Germinal center (tissue), 1 donor: ENCODE measurements around the gene HPSE2.

Experiments used
- DNase-seq: peaks from one replicate; pipeline ENCODE4 v3.0.0; 2012; ENCODE audit warnings: mixed read lengths, low spot score

Gene HPSE2

DNA sequence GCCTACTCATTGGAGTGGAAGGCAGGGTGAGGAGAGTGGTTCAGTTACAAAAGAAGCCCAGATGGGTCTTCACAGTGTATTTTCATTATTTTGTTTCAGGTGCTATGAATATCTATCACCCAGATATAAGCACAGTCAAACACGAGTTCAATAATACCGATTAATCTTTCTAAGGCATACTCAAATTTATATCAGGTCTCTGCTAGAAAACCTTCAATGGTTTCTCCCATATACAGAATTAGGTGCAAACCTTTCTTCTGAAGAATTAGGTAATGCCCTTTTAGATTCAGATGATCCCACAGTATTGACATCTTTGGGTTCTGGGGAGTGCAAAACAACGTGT is 774.2 kb downstream of the HPSE2 start:
- DNase-seq, result no peak

DNA sequence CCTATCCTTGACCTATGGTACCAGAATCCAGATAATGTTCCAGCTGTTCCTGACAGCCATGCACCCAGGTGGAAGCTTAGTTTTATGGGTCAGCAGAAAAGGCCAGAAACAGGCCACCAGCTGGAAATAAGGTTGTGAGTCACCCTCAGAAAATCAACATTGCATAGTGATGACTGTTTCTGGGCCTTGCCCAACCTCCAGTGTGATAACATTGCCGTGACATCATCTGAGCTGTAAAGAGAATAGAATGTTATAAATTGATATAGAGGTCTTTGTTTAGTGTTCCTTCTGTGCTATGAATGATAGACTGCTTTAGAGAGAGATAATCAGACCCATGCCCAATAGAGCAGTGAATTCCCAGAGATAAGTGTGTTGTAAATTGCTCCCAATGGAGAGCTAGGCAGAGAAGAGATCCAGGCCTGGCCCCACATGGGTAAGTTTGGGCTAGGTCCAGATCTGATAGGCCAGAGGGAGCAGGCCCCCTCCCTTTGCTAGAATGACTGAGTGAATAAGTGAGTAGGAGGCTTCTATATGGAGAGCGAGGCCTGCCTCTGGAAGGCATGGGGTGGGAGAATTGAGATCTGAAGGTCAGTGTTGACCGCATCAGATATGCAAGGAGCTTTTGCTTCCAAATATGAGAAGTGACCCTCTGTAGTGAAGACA is 774.7 kb downstream of the HPSE2 start:
- no peak for DNase-seq

DNA sequence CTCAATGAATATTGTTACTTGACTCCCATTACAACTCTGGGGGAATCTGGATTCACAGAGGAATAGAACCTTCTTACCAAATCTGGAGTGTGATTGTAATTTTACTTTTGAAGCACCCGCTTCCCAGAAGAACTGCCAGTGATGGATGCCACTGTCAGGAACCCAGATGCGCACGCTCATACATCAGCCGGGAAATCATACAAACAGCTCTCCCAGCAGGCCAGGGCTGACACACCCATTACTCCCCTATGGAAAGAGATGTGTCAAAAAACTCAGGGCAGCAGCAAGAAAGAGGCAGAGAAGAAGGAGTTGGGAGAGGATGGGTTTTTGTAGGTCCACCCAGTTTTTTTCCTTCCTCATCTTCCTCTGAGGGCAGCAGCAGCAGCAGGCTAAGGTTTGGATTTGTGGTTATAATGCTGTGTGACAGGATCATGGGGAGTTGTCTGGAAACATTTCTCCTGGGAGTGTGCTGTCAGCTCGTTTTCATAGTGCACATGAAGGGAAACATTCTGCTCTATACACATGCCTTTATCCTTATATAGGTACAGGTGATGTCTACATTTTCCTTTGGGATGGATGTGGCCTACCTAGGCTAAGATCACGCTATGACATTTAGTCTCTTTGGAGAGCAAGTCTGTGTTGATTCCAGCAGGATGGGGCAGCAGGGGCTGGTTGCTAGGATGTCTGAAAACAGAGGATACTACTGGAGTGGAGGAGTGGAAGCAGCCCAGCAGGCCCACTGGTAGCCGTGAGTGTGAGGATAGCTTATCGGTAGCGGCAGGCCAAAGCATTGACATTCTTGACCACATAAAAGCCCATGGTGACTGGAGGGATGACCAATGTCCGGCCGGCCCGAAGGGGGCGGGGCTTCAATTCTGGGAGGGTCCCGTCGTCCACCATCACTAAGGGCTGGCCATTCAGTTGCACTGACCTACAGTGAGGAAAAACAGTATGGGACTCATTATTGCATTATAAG is 776.6 kb downstream of the HPSE2 start:
- DNase-seq, result no peak

DNA sequence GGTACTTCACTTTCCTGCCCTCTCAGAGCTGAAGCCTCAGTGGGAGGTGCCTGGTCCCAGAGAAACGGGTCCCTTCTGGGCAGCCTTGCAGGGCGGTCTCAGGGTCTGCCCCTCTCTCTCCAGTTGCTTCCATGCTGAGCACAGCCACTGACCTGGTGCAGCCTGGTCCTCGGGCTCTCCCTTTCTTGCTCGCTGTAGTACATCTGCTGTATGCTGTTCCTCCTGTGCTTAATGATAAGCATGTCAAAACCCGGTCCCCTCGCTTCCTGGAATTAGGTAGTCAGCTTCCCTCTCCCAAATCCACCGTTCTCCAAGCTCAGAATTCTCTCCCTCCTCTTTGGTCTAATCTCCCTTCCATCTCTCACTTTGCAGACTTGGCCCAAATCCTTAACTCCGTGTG is 777.9 kb downstream of the HPSE2 start:
- DNase-seq, result no peak

DNA sequence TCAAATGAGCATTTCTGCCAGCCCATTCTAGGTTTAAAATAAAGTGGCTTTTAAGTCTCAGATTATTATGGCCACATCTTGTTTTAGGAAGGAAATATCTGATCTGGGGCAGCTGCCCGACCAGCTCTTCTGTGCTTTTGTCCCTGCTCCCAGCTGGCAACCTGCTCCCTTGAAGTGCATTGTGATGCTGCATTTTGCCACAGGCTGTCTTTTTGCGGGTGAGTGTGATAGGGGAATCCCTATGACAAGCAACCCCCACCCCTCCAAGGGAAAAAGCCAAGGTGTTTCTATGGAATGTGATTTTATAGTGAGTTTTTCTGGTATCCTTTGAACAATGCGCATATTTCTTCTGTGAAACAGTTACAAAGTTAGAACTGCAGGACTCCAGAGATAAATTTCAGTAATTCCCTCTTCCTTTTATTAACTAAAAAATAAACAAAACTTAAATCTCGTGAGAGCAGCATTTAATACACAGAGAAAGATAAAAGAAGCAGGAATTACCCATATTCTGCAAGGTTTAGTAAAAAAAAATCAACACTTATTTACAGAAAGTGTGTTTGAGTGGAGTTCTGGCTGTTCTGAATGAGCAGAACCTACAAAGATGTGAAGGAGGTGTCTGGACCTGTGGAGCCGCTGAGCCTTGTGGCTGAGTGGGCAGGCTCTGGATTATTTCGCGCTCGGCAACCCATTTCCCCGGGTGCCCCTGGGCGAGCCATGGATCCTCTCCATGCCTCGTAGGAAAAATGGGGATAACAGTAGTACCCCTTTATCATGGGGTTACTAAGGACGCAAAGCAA is 778.8 kb downstream of the HPSE2 start:
- DNase-seq, result no peak

DNA sequence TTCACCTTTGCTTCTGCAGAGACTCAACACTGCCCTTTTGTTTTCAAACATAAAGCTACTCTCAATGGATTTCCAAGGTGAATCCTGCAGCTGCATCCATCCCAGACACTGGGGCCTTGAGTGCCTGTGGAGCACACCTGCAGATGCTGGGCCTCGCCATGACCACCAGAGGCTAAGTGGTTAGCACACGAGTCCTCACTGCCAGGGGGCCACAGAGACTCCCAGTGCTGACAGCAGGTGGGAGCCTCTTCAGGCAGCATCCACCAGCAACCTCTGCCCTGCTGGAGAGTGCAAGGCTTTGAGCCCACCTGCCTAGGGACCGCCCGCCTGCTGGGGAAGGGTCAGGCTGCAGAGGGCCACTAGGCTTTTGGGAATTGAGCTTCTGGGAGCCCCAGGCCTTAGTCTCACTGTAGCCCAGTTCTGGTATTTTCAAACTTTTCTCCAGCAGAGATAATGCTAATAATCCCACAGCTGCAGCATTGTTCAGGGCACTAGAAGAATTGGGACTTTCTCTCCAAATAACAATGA is 779.5 kb downstream of the HPSE2 start:
- DNase-seq, result no peak

DNA sequence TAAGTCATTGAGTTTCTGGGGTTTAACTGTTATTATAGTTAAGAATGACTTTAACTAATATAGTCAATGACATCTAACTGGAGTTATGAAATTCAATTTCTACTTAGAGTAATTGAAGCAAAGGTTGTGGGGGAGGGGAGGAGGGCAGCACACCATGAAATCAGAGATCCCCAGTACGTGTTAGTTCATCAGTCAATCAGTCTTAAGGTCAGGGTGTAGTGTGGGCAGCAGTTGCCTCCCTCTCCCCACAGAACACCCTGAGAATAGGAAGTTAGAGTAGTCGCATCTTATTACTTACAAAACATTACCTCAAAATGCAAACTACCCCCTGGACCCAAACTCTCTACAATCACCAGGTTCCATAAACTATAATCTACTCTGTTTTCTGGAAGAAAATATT is 781.9 kb downstream of the HPSE2 start:
- no peak for DNase-seq

DNA sequence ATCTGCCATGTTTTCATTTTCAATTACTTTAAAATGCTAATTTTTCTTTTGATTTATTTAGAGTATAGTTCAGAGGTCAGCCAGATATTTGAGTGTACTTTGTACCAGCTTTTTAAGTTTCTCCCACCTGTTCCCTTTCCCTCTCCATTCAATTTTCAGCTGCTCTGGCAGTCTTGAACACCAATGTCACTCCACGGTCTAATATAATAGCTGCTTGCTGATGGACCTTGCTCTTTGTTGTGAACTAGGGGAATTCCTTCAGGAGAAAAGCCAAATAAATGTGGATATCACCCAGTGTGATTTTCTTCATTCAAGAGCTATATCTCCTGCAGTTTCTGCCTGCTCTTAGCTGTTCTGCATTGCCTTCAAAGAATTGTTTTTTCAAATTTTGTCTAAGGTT is 785.0 kb downstream of the HPSE2 start:
- no peak for DNase-seq

DNA sequence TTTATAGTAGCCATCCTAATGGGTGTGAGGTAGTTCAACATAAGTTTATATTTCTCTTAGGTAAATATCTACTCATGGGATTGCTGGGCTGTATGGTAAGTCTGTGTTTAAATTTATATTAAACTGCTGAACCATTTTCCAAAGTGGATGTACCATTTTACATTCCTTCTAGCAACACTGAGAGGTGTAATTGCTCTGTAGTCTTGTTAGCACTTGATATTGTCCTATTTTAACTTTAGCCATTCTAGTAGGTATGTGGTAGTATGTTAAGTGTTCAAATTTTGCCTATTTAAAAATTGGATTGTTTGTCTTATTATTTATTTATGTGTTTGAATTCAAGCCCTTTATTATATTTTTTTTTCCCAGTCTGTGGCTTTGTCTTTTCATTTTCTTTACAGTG is 786.4 kb downstream of the HPSE2 start:
- no peak for DNase-seq

DNA sequence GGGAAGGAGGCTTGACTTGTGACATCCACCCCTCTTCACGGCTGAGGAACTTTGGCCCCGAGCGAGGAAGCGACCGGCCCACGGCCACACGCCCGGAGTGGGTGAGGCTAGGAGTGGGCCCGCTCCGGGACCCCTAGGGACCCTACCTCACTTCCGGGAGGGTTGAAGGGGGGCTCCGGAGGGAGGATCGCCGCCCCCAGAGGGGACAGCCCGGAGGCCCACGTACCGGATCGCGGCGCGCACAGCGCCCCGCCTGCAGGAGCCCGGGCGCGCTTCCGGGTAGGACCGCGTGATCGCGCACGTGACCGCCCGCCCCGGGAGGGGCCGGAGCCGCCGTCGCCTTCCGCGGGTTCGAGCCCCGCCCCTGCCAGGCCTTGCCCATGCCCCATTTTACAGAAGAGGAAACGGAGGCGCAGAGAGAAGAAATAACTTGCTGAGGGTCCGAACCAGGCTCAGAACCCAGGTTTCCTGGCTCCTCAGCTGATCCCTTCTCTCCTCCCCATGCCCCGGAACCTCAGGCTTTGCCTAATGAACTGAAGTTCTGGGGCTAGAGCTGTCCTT is 788.9 kb downstream of the HPSE2 start, which contains the start of gene HPS1:
TSS of gene HPS1 (minus strand) at position 275 of the 561 bp plus-strand sequence. CDS start 3,695 bp downstream, outside the sequence.
- peak; percentile 92 for DNase-seq

DNA sequence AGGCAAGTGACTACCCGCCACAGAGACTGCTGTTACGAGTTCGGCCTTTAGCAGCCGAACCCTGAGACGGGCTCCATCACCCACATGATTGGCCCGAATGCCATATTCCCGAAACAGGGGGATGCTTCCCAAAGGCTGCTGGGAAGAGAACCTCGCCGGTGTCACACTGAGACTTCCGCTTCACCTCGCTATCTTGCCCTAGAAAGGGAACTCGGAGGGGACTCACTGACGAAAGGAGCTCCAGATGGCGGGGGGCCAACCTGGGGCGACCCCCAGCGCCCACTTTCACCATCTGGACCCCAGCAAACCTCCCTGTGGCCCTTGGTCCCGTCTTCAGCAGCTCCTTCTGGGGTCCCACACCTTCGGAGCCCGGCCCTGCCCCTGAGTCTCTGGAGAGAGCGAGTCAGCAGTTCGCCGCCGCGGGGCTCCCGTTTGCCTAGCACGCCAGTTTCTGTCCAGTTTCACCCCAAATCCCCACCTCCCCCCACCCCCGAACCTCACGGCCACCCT is 789.4 kb downstream of the HPSE2 start:
- peak; percentile 45 for DNase-seq

DNA sequence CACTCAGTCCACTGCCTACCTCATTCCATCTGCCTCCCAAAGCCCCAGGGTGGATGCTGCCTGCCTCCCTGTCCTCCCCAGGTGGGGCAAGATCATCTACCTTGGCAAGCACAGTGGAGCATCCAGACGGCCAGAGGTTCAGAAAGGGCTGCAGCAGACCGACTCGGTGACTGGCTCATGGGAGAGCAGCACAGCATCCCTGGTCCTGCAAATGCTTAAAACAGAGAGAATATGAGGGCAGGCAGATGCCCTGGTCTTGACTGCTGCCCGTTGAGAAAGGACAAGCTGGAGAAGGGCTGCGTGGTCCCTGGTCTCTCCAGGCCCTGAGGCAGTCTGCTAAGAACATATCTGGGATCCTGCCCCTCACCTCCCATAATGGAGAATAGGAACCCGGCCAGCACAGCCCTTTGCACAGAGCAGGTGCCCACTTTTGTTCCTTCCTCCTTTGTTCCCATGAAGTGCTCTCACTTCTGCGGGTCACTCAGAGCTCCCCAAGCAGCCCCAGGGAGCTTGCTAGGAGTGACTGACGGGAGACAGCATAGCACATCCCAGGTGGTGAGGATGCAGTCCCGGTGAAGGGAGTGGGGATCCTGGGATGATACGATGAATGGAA is 790.3 kb downstream of the HPSE2 start:
- DNase-seq, result no peak

DNA sequence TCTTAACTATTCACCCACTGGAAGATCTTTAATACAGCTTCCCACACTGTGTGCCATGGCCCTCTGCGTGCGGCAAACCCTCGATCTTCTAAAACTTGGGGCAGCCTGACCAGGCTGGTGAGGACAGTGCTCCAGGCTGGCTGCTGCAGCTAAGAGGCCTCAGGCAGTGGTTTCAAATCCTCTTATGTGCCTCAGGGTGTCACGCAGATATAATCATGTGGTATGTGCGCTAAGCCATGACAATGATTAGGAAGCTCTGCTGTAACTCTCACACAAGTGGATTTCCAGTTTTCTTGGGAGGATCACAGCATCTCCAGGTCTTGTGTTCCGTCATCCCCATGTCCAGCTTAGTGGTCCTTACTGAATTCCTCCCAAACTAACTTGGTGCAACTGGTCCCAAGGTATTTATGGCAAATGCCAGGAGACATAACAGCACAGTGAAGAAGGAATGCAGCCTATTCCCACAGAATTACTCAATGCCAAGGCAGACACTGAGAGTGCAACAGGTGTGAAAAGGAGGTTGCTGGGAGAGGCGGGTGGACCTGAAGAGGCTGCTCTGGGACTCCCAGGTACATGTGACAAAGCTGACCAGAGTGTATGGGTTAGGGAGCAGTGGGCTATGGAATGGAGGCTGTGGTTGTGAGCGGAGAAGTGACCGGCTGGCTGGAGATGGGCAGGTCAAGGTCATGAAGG is 791.2 kb downstream of the HPSE2 start:
- DNase-seq, result no peak

DNA sequence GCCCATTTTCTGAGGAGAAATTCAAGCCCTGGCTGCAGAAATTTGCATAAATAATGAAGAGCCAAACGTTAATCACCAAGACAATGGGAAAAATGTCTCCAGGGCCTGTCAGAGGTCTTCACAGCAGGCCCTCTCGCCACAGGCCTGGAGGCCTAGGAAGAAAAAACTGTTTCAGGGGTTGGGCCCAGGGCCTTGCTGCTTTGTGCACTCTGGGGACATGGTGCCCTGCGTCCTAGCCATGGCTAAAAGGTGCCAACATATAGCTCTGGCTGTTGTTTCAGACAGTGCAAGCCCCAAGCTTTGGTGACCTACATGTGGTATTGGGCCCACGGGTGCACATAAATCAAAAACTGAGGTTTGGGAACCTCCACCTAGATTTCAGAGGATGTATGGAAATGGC is 796.9 kb downstream of the HPSE2 start:
- DNase-seq, result no peak

DNA sequence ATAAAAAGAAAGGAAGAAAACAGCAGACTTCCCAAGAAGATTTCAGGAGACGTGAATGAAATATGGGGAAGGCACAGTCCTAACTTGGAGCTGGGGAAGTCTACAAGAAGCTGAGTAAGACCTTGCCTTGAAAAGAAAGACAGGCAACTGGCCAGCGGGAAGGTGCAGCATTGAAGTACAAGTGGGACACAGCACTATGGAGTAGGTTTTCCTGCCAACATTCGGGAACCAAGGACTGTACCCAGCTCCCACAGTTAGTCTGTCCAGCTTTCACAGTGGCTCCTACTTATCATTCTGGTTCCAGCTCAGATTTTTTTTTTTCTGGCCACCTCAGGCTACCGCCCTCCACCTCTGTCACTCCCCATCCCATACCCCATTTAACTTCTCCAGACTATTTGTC is 798.9 kb downstream of the HPSE2 start:
- DNase-seq, result no peak

DNA sequence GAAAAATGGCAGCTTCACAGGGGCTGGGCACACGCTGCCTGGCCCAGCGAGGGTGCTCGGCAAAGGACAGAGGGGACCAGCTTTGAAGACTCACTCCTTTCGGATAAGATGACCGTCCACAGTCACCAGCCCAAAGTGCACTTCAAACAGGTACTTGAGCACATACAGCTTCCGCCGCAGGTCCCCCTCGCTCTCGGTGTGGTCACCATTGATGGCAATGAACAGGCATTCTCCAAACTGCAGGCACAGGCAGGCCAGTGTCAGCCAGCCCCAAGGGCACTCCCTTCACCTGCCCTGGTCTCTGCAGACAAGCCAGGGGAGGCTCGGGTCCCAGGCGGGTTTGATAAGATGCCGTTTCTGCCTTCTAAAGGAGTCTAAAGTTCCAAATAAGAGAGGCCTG is 800.5 kb downstream of the HPSE2 start:
- no peak for DNase-seq

DNA sequence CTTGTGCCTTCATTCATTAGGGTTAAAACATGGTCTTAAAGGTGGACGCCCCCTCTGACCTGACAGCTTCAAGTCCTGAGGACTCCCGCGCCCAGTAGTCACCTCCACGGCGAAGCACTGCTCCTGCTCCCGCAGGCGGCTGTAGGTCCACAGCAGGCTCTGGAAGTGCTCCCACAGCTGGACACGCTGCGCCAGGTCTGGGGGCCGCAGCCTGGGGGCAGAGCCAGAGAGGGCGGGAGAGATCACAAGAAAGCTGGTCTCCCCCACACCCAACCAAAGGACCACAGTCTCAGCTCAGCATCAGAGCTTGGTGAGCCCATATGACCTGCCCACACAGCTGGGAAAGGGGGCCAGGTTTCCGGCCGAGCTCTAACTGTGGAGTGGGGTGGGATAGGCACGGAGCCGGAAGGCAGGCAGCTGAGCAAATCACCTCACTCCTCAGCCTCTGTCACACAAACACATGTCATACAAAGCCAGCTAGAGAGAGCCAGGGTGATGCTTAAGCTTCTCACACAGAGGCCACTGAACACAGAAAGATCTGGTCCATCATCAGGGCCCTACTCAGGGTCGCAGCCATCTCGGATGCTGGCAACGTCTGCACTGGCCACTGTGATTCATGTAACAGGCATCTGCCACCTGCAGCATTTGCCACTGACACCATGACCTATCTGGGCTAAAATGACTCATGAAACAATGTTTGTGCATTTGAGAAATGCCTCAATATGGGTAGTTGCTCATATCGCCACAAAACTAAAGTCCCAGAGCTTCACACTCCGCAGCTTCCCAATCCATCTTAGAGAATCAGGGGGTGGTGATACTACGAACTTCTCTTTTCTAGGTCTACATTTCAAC is 801.5 kb downstream of the HPSE2 start:
- DNase-seq, result no peak

DNA sequence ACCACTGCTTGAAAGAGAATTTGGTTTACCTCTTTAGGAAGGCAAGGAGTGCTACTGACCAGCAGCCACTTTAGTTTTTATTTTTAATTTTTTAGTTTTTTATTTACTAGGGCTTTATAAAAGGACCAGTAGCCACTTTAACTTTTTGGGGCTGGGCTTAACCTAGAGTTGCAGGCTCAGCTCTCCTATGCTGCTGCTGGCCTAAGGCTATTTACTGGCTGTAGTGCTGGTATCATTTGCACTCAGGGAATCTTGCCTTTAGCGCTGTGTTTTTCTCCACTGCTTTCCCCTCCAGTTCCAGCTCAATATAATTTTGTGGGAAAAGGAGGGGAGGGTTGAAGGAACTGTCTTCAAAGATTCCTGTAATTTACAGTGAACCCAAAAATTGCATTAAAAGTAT is 802.3 kb downstream of the HPSE2 start:
- no peak for DNase-seq

DNA sequence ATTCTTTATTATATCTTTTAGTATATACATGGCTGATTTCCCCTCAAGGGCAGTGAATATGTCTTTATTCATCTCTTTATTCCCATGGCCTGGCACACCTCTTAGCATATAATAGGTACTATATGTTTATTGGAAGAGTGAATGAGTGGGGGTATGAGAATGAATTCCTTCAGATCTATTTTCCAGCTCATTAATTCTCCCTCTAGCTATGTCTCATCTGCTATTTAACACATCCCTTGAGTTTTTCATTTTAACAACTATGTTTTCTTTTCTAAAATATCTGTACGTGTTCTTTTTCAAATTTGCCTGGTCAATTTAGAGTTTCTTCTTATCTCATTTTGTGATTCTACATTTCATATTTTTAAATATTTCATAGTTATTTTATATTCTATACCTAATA is 803.3 kb downstream of the HPSE2 start:
- no peak for DNase-seq

DNA sequence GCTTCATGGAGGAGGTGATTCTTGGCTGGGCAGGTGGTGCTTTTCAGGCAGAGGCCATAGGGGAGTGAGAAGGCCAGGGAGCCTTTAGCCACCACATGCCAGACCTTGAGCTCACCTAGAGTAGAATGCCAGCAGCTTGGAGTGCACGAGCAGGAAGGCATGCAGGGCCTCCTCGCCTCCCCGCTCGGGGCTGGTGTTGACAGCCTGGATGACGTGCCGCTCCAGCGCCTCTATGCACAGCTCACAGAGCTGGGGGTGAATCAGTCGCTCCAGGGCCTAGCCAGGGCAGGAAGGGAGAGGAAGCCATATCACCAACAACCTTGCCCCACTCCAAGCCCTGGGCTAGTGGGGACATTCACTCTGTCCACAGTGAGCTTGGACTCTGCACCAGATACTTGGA is 804.6 kb downstream of the HPSE2 start:
- no peak for DNase-seq
